ENCODE results near the gene SLC9A3. TPM values are rescaled to one million over a fixed set of nuclear protein-coding genes. Genes with fewer than 3 reads are reported as not detected.
A peak's percentile ranks its signal among the peaks of the same experiment; 100 is the strongest.

Gene SLC9A3
- total and polyA plus RNA-seq, 2 of the 13 experiments (the other 11 are each of a cell fraction or from before 2014, with no cell fraction given), result 1.5 to 1.8 TPM

DNA sequence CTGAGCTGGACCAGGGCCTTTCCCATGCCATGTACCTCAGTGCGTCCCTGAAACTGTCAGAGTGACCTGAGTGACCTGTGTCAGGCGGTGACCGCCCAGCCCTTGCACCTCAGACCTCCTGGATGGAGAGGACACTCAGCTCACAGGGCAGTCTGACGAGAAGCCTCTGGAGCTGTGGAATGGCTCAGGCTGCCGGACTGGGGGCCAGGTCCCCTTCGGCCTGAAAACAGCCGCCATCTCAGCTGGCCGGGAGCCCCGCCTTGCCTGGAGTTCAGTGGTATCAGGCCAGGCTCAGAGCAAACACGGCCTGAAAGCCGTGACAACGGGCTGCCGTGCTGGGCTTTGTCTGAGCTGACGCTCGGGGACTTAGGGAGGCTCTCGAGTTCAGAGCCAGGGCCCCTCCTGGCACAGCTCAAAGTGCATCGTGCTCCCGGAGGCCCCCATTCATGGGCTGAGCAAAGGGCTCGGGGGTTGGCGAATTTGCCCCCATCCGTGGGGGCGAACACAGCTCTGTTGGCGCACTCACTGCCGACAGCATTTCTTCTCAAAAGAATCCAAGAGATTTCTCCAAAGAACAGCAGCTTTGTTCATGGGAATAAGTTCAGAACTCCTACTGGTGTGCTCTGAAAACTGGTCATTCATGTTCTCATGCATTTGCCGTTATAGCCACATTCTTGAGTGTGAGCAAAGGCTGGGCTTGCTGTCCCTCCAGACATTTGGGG, 8.4 kb upstream of the SLC9A3 start (continued):
- TF ChIP-seq SMAD3 (CRISPR knock-in tag; IDR thresholded peaks at IDR 0.05) (no peak), PAF1 (CRISPR knock-in tag; IDR thresholded peaks at IDR 0.05) (no peak), CBFB (CRISPR knock-in tag; IDR thresholded peaks at IDR 0.05) (no peak), ZNF292 (CRISPR knock-in tag; IDR thresholded peaks at IDR 0.05; ENCODE audit: borderline replicate concordance, low read depth) (peak; percentile 88), USF2 (IDR thresholded peaks at IDR 0.05; ENCODE audit: low read depth, low read length) (no peak), USF2 (CRISPR knock-in tag; IDR thresholded peaks at IDR 0.05; ENCODE audit: borderline replicate concordance) (no peak), SNRNP70 (IDR thresholded peaks at IDR 0.05; ENCODE audit: low read depth, low read length) (no peak), RERE (CRISPR knock-in tag; IDR thresholded peaks at IDR 0.05; ENCODE audit: low read depth) (no peak), ZNF30 (CRISPR knock-in tag; IDR thresholded peaks at IDR 0.05) (no peak), ZNF784 (CRISPR knock-in tag; IDR thresholded peaks at IDR 0.05; ENCODE audit: borderline replicate concordance) (no peak), ZNF18 (CRISPR knock-in tag; IDR thresholded peaks at IDR 0.05; ENCODE audit: insufficient replicate concordance) (no peak), HNRNPK (IDR thresholded peaks at IDR 0.05; ENCODE audit: low read depth, low read length, poor library complexity, severe bottlenecking) (no peak)
- TF ChIP-seq, protein P1, sequence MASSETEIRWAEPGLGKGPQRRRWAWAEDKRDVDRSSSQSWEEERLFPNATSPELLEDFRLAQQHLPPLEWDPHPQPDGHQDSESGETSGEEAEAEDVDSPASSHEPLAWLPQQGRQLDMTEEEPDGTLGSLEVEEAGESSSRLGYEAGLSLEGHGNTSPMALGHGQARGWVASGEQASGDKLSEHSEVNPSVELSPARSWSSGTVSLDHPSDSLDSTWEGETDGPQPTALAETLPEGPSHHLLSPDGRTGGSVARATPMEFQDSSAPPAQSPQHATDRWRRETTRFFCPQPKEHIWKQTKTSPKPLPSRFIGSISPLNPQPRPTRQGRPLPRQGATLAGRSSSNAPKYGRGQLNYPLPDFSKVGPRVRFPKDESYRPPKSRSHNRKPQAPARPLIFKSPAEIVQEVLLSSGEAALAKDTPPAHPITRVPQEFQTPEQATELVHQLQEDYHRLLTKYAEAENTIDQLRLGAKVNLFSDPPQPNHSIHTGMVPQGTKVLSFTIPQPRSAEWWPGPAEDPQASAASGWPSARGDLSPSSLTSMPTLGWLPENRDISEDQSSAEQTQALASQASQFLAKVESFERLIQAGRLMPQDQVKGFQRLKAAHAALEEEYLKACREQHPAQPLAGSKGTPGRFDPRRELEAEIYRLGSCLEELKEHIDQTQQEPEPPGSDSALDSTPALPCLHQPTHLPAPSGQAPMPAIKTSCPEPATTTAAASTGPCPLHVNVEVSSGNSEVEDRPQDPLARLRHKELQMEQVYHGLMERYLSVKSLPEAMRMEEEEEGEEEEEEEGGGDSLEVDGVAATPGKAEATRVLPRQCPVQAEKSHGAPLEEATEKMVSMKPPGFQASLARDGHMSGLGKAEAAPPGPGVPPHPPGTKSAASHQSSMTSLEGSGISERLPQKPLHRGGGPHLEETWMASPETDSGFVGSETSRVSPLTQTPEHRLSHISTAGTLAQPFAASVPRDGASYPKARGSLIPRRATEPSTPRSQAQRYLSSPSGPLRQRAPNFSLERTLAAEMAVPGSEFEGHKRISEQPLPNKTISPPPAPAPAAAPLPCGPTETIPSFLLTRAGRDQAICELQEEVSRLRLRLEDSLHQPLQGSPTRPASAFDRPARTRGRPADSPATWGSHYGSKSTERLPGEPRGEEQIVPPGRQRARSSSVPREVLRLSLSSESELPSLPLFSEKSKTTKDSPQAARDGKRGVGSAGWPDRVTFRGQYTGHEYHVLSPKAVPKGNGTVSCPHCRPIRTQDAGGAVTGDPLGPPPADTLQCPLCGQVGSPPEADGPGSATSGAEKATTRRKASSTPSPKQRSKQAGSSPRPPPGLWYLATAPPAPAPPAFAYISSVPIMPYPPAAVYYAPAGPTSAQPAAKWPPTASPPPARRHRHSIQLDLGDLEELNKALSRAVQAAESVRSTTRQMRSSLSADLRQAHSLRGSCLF (CRISPR knock-in tag; IDR thresholded peaks at IDR 0.05; ENCODE audit: borderline replicate concordance), result no peak

Data from HepG2 (cell line).